GM19372 (cell line): ENCODE data around the gene IFT27.
A peak's percentile ranks its signal among the peaks of the same experiment; 100 is the strongest.

Experiments used
- ATAC-seq: cut with Tn5 transposase; IDR thresholded peaks from one replicate; pipeline ENCODE4 v1.9.1; 2021; ENCODE audit warnings: mild to moderate bottlenecking, low read depth, moderate library complexity; ENCODE audit not compliant: unreplicated experiment

IFT27 gene, protein sequence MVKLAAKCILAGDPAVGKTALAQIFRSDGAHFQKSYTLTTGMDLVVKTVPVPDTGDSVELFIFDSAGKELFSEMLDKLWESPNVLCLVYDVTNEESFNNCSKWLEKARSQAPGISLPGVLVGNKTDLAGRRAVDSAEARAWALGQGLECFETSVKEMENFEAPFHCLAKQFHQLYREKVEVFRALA

GRCh38 chr22:36775964-36776669, at the start of gene IFT27:
IFT27 (minus strand) TSS chr22:36776119; CDS start chr22:36775707, 412 bp downstream.
- peak; percentile 93 for ATAC-seq

DNA sequence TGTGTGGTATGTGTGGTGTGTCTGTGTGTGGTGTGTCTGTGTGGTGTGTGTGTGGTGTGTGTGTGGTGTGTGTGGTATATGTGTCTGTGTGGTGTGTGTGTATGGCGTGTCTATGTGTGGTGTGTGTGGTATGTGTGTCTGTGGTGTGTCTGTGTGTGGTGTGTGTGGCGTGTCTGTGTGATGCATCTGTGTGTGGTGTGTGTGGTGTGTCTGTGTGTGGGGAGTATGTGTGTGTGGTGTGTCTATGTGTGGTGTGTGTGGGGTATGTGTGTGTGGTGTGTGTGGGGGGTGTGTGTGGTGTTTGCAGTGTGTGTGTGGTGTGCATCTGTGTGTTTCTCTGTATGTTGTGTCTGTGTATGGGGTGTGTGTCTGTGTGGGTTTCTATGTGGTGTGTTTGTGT, 48.7 kb upstream of the IFT27 start:
- ATAC-seq: no peak

- ATAC-seq: no peak
Measured at GRCh38 chr22:36823186-36823839, 47.4 kb upstream of the IFT27 start.

- no peak for ATAC-seq
Measured at GRCh38 chr22:36822581-36822980, 46.7 kb upstream of the IFT27 start.

DNA sequence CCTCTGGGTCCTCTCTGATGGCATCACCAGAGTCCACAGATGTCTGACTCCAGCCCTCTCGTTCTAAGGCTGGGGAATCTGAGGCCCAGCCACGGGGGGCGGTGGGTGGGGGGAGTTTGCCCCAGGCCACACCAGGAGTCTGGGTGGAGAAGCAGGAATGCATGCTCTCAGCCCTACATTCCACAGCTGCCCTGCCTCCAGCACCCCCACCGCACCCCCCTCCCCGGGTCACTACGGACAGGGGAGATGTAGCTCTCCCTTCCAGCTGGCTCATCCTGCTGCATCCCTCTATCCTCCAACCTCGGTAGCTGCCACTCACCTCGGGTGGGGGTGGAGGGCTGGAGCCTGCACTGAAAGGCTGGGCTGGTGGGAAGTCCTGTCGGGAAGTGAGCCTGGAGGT, 43.2 kb upstream of the IFT27 start:
- ATAC-seq: no peak

- ATAC-seq: no peak
Measured at GRCh38 chr22:36818010-36818642, 42.2 kb upstream of the IFT27 start.

- no peak for ATAC-seq
Measured at GRCh38 chr22:36817525-36817848, 41.6 kb upstream of the IFT27 start.

- no peak for ATAC-seq
Measured at GRCh38 chr22:36816636-36817524, 41.0 kb upstream of the IFT27 start, which contains the start of gene PVALB. PVALB (minus strand) TSS chr22:36817035; CDS start chr22:36817005, 30 bp downstream.

GRCh38 chr22:36816339-36816635, 40.4 kb upstream of the IFT27 start:
- ATAC-seq: no peak

DNA sequence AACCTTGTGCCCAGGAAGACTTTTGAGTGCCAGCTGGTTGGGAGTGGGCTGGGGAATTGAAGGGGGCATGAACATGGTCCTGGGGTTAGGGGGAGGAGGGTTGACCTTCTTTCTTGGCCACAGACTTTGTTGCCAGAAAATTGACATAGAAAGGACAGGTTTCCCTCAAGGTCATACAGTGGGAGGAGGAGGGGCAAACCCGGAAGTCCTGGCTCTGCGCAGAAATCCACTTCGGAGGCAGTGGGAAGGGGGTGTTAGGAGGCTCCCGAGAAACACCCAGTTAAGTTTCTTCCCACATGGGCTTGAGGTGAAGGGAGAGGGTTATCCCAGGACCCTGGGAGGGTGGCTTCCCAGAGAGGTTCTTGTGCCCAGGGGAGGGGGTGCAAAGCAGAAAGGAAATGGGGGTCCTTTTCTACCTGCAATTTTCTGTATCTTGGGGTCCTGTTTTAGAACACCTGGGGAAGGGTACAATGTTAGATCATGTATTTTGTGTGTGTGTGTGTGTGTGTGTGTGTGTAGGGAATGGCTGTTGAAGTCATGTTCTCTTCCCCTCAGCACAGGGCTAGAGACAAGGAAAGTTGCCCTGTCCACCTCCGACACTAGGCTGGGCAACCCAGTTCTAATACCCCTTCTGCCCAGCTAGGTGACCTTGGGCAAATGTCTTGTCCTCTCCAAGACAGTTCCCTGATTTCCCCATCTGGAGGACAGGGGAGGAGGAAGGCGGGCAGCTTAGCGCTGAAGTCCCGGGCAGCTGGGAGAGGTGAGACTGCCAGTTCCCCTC, 39.8 kb upstream of the IFT27 start:
- no peak for ATAC-seq

GRCh38 chr22:36814801-36815200, 38.9 kb upstream of the IFT27 start:
- no peak for ATAC-seq

- ATAC-seq: no peak
Measured at GRCh38 chr22:36811094-36811800, 35.3 kb upstream of the IFT27 start.

DNA sequence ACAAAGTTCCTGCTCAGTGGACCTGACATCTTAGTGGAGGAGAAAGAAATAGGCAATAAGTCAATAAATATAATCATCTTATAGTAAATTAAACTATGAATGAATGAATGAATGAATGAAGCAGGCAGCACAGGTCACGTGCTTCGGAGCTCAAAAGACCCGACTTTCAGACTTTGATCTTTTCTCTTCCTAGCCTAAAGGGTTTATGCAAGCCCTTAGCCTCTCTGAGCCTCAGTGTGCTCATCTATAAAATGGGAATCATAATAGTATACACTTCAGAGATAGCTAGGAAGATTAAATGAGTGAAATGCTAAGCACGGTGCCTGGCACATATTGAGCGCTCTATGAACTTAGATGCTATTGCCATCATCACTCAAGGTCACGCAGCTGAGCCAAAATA, 33.4 kb upstream of the IFT27 start:
- ATAC-seq: no peak

DNA sequence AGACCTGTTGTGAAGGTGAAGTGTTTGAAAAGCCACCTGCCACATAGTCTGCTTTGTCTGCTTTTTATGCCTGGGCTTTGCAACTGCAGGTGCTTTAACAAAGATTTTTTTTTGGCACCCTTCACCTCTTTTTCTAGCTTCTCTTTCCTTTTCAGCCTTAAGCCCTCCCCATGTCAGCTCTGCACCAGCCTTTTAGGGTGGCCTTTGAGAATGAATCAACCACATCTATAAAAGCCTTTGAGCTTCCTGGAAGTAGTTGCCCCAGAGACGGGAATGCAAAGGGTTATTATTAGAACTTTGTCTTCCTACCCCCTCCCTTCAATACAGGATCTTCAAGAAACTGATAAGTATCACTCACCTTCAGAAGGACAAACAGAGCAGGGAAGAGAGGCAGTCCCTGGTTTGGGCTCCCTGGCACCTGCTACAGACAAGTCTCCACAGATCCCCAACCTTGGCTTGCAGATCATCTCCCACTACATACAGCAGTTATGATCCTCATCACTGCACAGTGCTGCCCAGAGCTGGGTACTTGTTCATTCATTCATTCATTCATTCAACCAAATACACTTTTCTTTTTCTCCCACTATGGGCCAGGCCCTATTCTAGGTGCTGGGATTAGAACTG, 32.9 kb upstream of the IFT27 start:
- ATAC-seq: no peak

GRCh38 chr22:36807627-36808026, 31.7 kb upstream of the IFT27 start:
- ATAC-seq: no peak

DNA sequence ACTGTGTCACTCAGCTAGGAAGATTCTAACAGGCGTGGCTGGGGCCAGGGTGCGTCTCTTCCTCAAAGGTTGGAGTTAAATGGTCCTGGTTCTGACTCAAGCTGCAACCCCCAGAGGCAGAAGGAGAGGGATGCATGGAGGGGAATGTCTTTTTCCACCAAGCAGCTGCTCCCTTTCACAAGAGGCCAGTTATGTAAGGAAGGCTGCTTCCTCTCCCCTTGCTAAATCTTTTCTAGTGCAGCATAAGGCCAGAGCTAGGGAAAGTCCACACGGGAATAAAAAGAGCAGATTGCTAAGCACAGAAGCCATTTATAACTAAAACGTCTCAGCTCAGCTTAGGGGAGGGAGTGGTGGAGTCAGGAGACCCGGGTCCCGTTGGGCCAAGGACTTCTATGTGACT, 30.9 kb upstream of the IFT27 start:
- ATAC-seq: no peak

- ATAC-seq: no peak
Measured at GRCh38 chr22:36803358-36803757, 27.4 kb upstream of the IFT27 start.

DNA sequence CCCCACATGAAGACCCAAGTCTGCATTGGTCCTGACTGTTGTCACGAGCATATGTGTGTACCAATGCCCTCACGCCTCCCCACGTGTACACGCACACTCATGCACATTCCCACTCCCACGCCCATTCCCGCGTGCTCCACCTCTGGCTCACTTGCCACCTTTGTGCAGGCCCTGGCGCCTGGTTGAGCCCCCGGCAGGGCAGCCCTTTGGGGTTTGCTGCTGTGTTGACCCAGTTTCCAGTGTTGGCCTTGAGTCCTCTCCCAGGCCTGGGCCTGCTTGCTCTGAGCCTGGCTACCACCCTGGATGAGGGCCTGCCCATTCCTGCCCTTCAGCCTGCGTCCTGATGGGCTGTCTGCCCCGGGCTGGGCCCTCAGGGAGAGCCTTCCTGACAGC, 22.8 kb upstream of the IFT27 start:
- no peak for ATAC-seq
